CD4-positive, alpha-beta T cell treated with Interleukin-21 for 1 hour (primary cell): ENCODE results near the gene HS6ST2.

Source experiments
- DNase-seq: peaks from one replicate; pipeline ENCODE4 v3.0.0-alpha.2; 2020

The HS6ST2 gene

GRCh38 chrX:132738951-132739350 lies 219.5 kb downstream of the HS6ST2 start:
- DNase-seq: no peak

- DNase-seq: peak; percentile 42
These were observed 220.7 kb downstream of the HS6ST2 start for GRCh38 chrX:132737743-132738142.

- no peak for DNase-seq
These were observed 226.2 kb downstream of the HS6ST2 start for GRCh38 chrX:132732236-132732635.

GRCh38 chrX:132730726-132731125 lies 227.7 kb downstream of the HS6ST2 start:
- no peak for DNase-seq

- no peak for DNase-seq
These were observed 228.2 kb downstream of the HS6ST2 start for GRCh38 chrX:132730266-132730665.

GRCh38 chrX:132728296-132728695 lies 230.1 kb downstream of the HS6ST2 start:
- no peak for DNase-seq

- DNase-seq: no peak
These were observed 239.9 kb downstream of the HS6ST2 start for GRCh38 chrX:132718431-132718958.

GRCh38 chrX:132716006-132716405 lies 242.4 kb downstream of the HS6ST2 start:
- no peak for DNase-seq

GRCh38 chrX:132714913-132715312 lies 243.5 kb downstream of the HS6ST2 start:
- DNase-seq: no peak

GRCh38 chrX:132712350-132712749 lies 246.1 kb downstream of the HS6ST2 start:
- no peak for DNase-seq

GRCh38 chrX:132710656-132711155 lies 247.7 kb downstream of the HS6ST2 start:
- DNase-seq: no peak

GRCh38 chrX:132708529-132708928 lies 249.9 kb downstream of the HS6ST2 start:
- DNase-seq: no peak

- DNase-seq: no peak
These were observed 253.7 kb downstream of the HS6ST2 start for GRCh38 chrX:132704769-132705168.

- DNase-seq: no peak
These were observed 264.0 kb downstream of the HS6ST2 start for GRCh38 chrX:132694382-132694781.

- DNase-seq: no peak
These were observed 265.9 kb downstream of the HS6ST2 start for GRCh38 chrX:132692526-132692925.

- no peak for DNase-seq
These were observed 266.4 kb downstream of the HS6ST2 start for GRCh38 chrX:132692066-132692465.

GRCh38 chrX:132689612-132690563 lies 268.5 kb downstream of the HS6ST2 start:
- DNase-seq: no peak

GRCh38 chrX:132685276-132685675 lies 273.2 kb downstream of the HS6ST2 start:
- no peak for DNase-seq

GRCh38 chrX:132677233-132677716 lies 281.2 kb downstream of the HS6ST2 start:
- DNase-seq: no peak

- peak; percentile 3 for DNase-seq
These were observed 281.8 kb downstream of the HS6ST2 start for GRCh38 chrX:132676561-132677186.

GRCh38 chrX:132676102-132676501 lies 282.3 kb downstream of the HS6ST2 start:
- DNase-seq: no peak

GRCh38 chrX:132673331-132673730 lies 285.1 kb downstream of the HS6ST2 start:
- DNase-seq: no peak

- DNase-seq: no peak
These were observed 287.2 kb downstream of the HS6ST2 start for GRCh38 chrX:132671229-132671641.

GRCh38 chrX:132669142-132669541 lies 289.3 kb downstream of the HS6ST2 start:
- no peak for DNase-seq
